ENCODE measurements around the gene RGSL1. TPM values are rescaled to one million over a fixed set of nuclear protein-coding genes. Genes with fewer than 3 reads are reported as not detected.

The RGSL1 gene
- total and polyA plus RNA-seq, 8 donors = not detected

GRCh38 chr1:182549346-182549745 lies 99.4 kb downstream of the RGSL1 start:
- no peak overlapping the region for H3K27ac ChIP-seq
- no peaks in the 10 kb centered on the region for H3K4me1 ChIP-seq
- TF ChIP-seq CTCF (IDR thresholded peaks at IDR 0.05) = no peak
- FAIRE-seq = no peak
- DNase-seq = no peak
- H3K9me3 ChIP-seq = no peaks in the 10 kb centered on the region
- no peaks in the 10 kb centered on the region for H3K36me3 ChIP-seq
- no peak for ATAC-seq
- intact Hi-C loops (cut with DNase I) = no loop called here
- H3K4me3 ChIP-seq = no peak overlapping the region
- no peaks in the 10 kb centered on the region for H3K27me3 ChIP-seq

DNA sequence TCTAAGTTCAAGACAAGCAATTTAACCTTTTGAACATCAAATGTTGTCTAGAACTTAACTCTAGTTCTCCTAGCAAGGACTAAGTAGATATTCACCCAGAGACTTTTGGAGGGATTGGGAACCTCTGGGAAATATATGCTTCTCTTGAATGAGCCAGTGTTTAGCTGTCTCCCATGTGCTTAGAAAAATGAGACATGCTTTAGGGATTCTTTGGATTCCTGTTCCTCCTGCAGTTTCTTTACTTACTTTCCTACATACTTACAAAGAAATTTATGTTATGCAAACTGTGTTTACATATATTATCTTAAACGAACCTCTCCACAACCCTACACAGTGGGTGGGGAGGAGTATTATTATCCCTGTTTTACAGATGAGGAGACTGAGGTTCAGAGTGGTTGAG lies 99.9 kb downstream of the RGSL1 start:
- no peaks in the 10 kb centered on the region for H3K9me3 ChIP-seq
- H3K36me3 ChIP-seq = no peaks in the 10 kb centered on the region
- TF ChIP-seq CTCF (IDR thresholded peaks at IDR 0.05) = no peak
- whole genome bisulfite sequencing, 2 donors = 19 to 21% methylated on average over 1 of the region's 1 CpG
- FAIRE-seq = no peak
- no peaks in the 10 kb centered on the region for H3K27me3 ChIP-seq
- intact Hi-C loops (cut with DNase I) = no loop called here
- no peak overlapping the region for H3K4me3 ChIP-seq
- ATAC-seq = no peak
- no peak overlapping the region for H3K27ac ChIP-seq
- no peak for DNase-seq
- H3K4me1 ChIP-seq = no peaks in the 10 kb centered on the region

DNA sequence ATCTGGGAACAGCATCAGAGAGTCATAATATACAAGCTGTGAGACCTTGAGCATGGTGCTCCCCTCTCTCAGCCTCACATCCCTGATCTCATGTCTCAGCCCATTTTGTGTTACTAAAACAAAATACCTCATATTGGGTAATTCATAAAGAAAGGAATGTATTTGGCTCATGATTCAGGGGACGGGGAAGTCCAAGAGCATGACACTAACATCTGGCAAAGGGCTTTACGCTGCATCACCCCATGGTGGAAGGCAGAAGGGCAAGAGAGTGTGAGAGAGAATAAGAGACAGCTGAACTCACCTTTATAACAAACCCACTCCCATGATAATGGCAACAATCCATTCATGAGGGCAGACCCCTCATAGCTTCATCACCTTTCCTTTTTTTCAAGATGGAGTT lies 102.6 kb downstream of the RGSL1 start:
- ATAC-seq = no peak
- Histone ChIP-seq H3K27ac (no peak overlapping the region), H3K9me3 (no peaks in the 10 kb centered on the region), H3K4me3 (no peak overlapping the region), H3K36me3 (no peaks in the 10 kb centered on the region), H3K27me3 (no peaks in the 10 kb centered on the region), H3K4me1 (no peaks in the 10 kb centered on the region)
- WGBS, 2 donors = 84 to 93% methylated on average over 2 of the region's 2 CpGs
- no peak for FAIRE-seq
- DNase-seq = no peak
- no peak for TF ChIP-seq CTCF (IDR thresholded peaks at IDR 0.05)
- intact Hi-C loops (cut with DNase I) = no loop called here

- WGBS, 2 donors = 82 to 84% methylated on average over 1 of the region's 1 CpG
- no peak for TF ChIP-seq CTCF (IDR thresholded peaks at IDR 0.05)
- H3K9me3 ChIP-seq = no peaks in the 10 kb centered on the region
- ATAC-seq = no peak
- H3K27ac ChIP-seq = no peak overlapping the region
- no peaks in the 10 kb centered on the region for H3K36me3 ChIP-seq
- H3K4me1 ChIP-seq = no peaks in the 10 kb centered on the region
- no peaks in the 10 kb centered on the region for H3K27me3 ChIP-seq
- FAIRE-seq = no peak
- intact Hi-C loops (cut with DNase I) = no loop called here
- no peak for DNase-seq
- no peak overlapping the region for H3K4me3 ChIP-seq
Measured at GRCh38 chr1:182555493-182555892, 105.5 kb downstream of the RGSL1 start.

DNA sequence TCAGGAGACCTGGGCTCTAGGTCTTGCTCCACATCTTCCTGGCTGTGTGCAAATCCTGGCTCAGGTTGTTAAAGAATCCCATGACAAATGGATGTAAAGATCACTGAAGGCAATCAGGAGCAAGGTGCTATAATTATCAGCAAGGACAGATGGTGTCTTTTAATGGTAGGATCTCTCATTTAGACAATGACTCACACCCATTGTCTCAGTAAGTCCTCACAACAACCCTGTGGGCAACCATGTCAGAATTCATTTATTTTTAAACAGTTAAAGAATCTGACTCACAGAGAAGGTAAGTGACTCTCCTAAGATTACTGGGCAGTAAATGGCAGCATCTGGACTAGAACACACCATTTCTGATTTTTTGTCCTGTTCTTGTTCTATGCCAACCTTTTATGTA lies 106.3 kb downstream of the RGSL1 start:
- Histone ChIP-seq H3K36me3 (no peaks in the 10 kb centered on the region), H3K27ac (no peak overlapping the region), H3K9me3 (no peaks in the 10 kb centered on the region), H3K4me3 (no peak overlapping the region), H3K4me1 (no peaks in the 10 kb centered on the region), H3K27me3 (no peaks in the 10 kb centered on the region)
- intact Hi-C loops (cut with DNase I) = no loop called here
- no peak for TF ChIP-seq CTCF (IDR thresholded peaks at IDR 0.05)
- DNase-seq (no peak), FAIRE-seq (no peak), ATAC-seq (no peak)
